Measurements from ENCODE around the gene HMGCR.

DNA sequence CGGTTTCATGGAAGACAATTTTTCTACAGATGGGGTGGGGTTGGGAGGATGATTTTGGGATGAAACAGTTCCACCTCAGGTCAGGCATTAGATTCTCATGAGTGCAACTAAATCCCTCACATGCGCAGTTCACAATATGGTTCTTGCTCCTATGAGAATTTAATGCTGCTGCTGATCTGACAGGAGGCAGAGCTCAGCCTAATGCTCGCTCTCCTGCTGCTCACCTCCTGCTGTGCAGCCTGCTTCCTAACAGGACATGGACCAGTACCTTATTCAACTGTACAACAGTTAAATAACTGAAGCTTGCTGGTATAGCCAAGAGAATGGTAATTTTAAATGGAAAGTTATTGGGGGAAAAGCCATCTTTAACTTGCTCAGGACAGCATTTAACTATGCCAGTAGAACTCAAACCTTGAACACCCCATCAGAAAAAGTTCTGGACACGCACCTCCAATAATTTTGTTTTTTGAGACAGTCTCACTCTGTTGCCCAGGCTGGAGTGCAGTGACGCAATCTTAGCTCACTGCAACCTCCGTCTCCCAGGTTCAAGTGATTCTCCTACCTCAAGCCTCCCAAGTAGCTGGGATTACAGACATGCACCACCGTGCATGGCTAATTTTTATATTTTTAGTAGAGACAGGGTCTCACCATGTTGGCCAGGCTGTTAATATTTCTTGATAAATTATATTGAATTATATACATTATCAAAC is 27.7 kb downstream of the HMGCR start:
- no peak for TF ChIP-seq CTCF (IDR thresholded peaks at IDR 0.05; ENCODE audit: low read depth, low read length)
- TF ChIP-seq EZH2phosphoT487 (IDR thresholded peaks at IDR 0.05; ENCODE audit: low read depth), result no peak
